ENCODE data around the gene R3HDML. TPM values are rescaled to one million over a fixed set of nuclear protein-coding genes. Genes with fewer than 3 reads are reported as not detected.

R3HDML gene
- total RNA-seq, 1 donor from 2014 or later, result not detected

GRCh38 chr20:44394702-44395460 lies 58.0 kb downstream of the R3HDML start:
- intact Hi-C loops (cut with DNase I), result loop anchor here (5.0 kb wide), 1 partner anchor 72 kb away; no protein-coding TSS in a partner anchor
- no peak for DNase-seq (ENCODE audit: low spot score)

DNA sequence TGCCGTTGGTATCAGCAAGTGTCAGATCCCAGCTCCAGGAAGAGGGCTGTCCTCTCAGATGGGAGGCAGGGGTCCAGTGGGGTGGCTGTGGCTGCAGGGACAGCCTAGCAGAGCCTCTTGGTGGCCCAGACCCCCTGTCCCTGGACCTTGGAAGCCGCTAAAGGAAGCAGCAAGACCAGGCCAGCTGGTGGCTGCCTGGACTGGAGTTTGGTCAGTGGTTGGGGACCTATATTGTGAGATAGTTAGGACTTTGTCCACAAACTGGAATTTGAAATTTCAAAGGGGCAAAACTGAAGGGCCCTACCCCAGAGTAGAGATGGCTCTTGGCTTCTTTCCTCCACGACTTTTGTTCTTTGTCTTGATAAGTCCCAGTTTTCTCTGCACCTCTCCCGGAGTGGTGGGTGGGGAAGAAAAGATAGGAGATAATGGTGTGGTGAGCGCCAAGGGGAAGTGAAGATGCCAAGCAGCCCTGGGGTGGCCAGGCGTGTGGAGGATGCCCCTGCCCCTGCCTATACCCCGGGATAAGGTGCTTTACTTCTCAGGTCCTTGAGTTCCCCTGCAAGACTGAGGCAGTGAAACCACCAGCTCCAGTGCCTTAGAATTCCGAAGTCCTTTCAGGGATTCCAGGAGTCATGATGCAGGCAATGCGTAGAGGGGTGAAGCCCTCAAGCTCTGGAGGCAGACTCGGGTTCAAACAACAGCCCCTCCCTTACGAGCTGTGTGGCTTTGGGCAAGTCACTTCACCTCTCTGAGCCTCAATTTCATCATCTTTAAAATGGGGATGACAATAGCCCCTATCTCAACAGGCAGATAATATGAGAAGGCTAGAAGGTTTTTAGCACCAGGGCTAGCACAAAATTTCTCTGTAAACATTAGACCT lies 58.9 kb downstream of the R3HDML start:
- no peak for DNase-seq (ENCODE audit: low spot score)
- intact Hi-C loops (cut with DNase I), result no loop called here

DNA sequence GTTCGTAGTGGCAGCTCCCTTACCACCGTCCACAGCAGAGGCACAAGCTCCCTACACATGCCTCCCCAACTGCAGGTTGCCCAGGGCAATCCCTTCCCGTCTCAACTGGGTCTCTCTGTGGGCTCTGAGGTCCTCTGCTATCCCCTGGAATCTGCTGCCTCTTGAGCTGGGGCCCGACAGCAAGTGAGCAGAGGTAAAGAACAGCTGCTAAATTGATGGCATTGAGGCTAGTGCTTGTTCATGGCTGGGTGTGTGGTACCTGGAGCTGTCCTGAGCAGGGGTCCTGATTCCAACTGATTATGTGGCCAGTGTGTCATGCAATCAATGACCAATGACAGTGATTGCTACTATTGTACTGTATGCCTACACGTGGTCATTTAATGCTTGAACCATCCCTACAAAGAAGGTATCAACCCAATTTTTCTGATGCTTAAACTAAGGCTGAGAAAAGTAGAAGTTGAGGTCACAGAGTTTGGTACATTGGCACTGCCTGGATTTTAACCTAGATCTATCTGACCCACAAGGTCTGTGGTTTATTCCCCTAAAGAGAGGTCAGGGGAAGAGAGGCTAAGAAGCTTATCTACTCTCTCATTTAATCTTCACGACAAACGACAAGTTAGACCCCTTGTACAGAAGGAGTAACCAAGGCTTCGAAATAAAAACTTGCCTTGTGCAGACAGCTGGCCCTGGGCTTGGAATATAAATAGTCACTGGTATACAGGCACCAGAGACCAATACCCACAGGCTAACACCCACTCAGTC lies 59.7 kb downstream of the R3HDML start:
- intact Hi-C loops (cut with DNase I), result no loop called here
- no peak for DNase-seq (ENCODE audit: low spot score)

- no peak for DNase-seq (ENCODE audit: low spot score)
- intact Hi-C loops (cut with DNase I), result no loop called here
These were observed 61.5 kb downstream of the R3HDML start for GRCh38 chr20:44398335-44398734.

DNA sequence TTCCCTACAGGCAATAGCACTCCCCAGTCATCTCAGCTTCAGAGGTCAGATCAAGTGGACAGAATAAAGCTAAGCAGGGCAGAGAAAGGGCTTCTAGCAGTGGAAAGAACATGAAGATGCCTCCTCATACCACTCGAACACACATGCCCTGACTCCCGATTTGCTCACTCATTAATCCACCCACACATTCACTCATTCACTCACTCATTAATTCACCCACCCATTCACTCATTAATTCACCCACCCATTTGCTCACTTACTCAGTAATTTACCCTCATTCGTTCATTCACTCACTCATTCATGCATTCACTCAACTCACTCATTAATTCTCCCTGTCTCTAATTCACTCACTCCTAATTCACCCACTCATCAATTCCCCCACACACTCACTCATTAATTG lies 62.6 kb downstream of the R3HDML start:
- intact Hi-C loops (cut with DNase I), result no loop called here
- no peak for DNase-seq (ENCODE audit: low spot score)

- DNase-seq (ENCODE audit: low spot score), result peak; percentile 41
- intact Hi-C loops (cut with DNase I), result no loop called here
These were observed 63.8 kb downstream of the R3HDML start for GRCh38 chr20:44400671-44400969.

Other genes starting within 250 kb of the R3HDML start
- 182 TPM for gene JPH2, start 149.9 kb upstream of the R3HDML start, total RNA-seq
- gene OSER1, start 126.3 kb upstream of the R3HDML start, total RNA-seq, result 28.4 TPM
- gene GDAP1L1, start 89.7 kb upstream of the R3HDML start, total RNA-seq, result 0.67 TPM
- 94.0 TPM for gene FITM2, start 25.8 kb upstream of the R3HDML start, total RNA-seq
- not detected for gene HNF4A, start 18.7 kb downstream of the R3HDML start, total RNA-seq
- 5.3 TPM for gene TTPAL, start 138.8 kb downstream of the R3HDML start, total RNA-seq
- 94.3 TPM for gene SERINC3, start 185.0 kb downstream of the R3HDML start, total RNA-seq
- gene PKIG, start 245.5 kb downstream of the R3HDML start, total RNA-seq, result 274 TPM

All from cardiac septum (tissue), 1 donor.